GM12801 (cell line): Measurements from ENCODE around the gene JUND.

Experiments
- CTCF ChIP-seq: IDR thresholded peaks from one replicate; pipeline ENCODE4 v1.5.1; 2011; ENCODE audit warnings: control low read depth; ENCODE audit not compliant: insufficient read length; ENCODE audit errors: extremely low read depth

JUND gene

GRCh38 chr19:18310966-18311365, 29.5 kb upstream of the JUND start:
- no peak for TF ChIP-seq CTCF

GRCh38 chr19:18310118-18310909, 28.9 kb upstream of the JUND start:
- TF ChIP-seq CTCF = no peak

- TF ChIP-seq CTCF = no peak
These were observed 28.2 kb upstream of the JUND start for GRCh38 chr19:18309525-18310064.

GRCh38 chr19:18308948-18309325, 27.5 kb upstream of the JUND start:
- no peak for TF ChIP-seq CTCF

- no peak for TF ChIP-seq CTCF
These were observed 26.9 kb upstream of the JUND start for GRCh38 chr19:18308051-18308947.

GRCh38 chr19:18307271-18307681, 25.9 kb upstream of the JUND start:
- TF ChIP-seq CTCF = no peak

GRCh38 chr19:18306888-18307260, 25.5 kb upstream of the JUND start:
- TF ChIP-seq CTCF = no peak
